ENCODE results near the gene MAST4.

- TF ChIP-seq POLR2A (IDR thresholded peaks at IDR 0.05; ENCODE audit: low read depth, low read length) (no peak), TAF1 (IDR thresholded peaks at IDR 0.05; ENCODE audit: borderline replicate concordance, low read depth, low read length) (no peak), POLR2AphosphoS5 (IDR thresholded peaks at IDR 0.05; ENCODE audit: low read depth, low read length) (no peak)
Observed at GRCh38 chr5:66974256-66974655, 378.1 kb downstream of the MAST4 start.

Measured in GM12892 (cell line).